ENCODE measurements around the gene WNT5A.

DNA sequence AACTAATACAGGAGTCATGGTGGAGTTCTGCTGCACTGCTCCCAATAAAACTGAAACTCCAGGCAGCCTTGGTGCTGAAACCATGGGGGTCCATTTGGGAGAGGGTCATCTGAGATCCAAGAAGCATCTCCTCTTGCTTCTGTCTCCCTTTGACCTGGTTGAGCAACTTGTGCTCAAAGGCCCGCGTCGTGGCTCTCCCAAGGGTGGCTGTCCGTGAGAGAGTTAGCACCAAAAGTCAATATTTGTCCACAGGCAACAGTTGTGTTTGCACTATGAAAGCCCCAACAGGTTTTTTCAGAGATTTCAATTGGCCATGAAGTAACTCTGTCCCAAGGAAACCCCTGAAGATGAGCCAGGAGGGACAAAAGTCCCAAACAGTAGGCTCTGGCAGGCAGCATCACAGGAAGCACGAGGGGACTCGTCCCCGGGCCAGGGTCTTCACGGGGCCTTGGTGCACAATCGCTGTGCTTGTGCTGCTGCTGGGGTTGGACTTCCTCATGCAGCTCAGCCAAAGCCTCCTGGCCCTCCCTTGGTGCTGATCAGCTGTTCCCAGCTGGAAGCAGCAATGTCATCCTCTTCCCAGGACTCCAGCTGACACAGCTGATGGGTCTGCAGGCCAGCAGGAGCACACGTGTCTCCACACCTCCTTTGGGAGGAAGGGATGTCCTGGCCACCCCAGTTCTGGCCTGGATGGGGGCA lies 39.4 kb upstream of the WNT5A start:
- TF ChIP-seq CTCF (IDR thresholded peaks at IDR 0.05) (no peak), POLR2A (IDR thresholded peaks at IDR 0.05; ENCODE audit: low read depth) (no peak), POLR2AphosphoS5 (IDR thresholded peaks at IDR 0.05) (no peak)

Measured in esophagus muscularis mucosa (tissue), 3 donors.